Hematopoietic multipotent progenitor cell (in vitro differentiated cells): ENCODE data around the gene FRMPD2. TPM values are rescaled to one million over a fixed set of nuclear protein-coding genes. Genes with fewer than 3 reads are reported as not detected.
A peak's percentile ranks its signal among the peaks of the same experiment; 100 is the strongest.
"Not testable (repeated sequence)": the region's sequence is repeated elsewhere in the genome, so short reads cannot be mapped to it uniquely, and the experiment has no call there.

Experiments used
- DNase-seq, 3 donors: peaks; one replicate each; pipeline ENCODE4 v3.0.0-alpha.2; 2011 to 2015; ENCODE audit warnings: low read depth in 2 of 3, low spot score in 2 of 3
- total RNA-seq: library from RNA; depleted of rRNA; stranded (reverse); fragments of >200 nt; gene quantifications from one replicate; pipeline ENCODE4 v1.2.3, GENCODE V29; 2012

The FRMPD2 gene
- total RNA-seq, 1 donor, result not detected

DNA sequence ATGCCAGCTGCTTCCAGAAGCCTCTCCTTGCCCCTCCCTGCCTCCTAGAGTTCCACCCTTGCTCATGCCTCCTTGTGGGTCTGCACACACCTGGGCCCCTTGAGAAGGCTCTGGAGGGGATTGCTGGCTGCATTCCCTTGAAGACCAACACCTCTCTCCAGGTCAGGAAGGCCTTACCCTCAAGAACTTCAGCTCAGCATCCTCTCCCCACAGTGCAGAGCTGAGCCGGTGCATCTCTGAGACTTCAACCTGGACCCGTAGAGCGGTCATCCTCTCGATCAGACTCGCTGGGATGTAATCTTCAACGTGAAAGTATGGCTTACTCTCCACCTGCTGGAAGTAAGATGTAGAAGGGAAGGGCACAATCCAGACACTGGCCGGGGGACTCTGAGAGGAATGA, 62.7 kb downstream of the FRMPD2 start:
- no peak for DNase-seq

DNA sequence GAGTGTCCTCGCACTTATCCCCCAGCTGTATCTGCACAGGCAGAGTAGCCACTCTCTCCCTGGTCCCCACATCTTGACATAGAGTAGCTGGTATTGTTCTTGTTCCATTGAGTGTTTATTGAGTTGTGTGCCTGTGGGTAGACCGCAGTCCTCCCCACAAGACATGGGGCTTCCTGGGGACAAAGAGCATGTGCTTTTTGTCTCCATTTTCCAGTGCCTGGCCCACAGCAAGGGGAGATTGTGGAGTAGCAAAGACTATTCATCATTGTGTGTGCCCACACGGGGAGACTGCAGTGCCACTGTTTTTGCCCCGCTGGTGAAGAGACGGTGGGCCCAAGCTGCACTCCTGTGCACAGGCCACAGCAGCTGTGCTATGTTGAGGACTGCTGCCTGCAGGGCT, 63.5 kb downstream of the FRMPD2 start:
- DNase-seq, result no peak

DNA sequence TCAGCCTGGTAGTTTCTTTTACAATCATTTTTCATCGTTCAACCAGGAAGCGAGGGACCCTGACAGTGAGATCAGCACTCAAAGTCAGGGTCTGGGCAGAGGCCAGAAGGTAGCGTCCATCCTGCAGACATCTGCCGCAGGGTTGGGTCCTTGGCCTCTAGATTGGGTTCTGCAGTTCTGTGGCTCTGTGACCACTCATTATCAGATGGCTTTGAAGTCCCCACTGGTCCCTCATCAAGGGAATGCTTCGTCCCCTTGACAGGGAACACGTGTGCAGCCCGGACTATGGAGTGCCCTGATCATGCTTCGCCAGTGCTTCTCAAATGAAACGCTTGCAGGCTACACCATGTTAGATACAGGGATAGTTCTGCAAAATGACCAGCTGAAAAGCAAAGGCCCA, 64.1 kb downstream of the FRMPD2 start:
- no peak for DNase-seq

DNA sequence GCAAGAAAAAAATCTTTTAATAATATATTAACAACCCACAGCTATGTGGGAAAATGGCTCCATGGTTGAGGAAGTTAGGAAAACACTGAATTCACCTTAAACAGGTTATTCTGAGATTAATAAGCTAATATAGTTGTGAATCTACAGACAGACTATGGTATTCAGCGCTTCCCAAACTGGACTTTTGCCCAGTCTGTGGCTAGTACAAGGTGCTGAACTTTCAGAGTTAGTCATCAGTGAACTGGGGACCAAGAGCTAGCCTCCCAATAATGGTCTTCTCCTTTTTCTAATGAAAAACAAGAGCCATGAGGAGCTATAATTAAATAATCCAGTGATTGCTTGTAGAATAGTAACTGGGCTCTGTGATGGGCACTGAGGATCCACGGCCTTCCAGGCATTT, 65.3 kb downstream of the FRMPD2 start:
- no peak for DNase-seq

DNA sequence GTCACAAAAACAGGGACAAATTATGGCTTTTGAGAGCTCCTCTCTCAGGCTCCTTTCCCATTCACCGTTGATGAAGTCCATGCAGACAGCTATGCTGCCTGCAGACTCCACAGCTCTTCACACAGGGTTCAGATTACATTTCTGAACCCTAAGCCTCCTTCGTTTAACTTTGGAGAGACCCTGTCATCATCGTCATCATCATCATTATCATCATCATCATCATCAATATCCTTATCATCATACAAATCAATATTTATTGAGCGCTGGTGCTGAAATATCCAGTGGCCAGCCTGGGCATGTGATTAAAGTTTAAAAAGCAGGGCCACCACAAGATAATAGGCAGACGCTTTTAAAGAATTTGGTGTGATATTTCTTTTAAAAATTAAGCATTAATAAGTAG, 66.6 kb downstream of the FRMPD2 start:
- no peak for DNase-seq

DNA sequence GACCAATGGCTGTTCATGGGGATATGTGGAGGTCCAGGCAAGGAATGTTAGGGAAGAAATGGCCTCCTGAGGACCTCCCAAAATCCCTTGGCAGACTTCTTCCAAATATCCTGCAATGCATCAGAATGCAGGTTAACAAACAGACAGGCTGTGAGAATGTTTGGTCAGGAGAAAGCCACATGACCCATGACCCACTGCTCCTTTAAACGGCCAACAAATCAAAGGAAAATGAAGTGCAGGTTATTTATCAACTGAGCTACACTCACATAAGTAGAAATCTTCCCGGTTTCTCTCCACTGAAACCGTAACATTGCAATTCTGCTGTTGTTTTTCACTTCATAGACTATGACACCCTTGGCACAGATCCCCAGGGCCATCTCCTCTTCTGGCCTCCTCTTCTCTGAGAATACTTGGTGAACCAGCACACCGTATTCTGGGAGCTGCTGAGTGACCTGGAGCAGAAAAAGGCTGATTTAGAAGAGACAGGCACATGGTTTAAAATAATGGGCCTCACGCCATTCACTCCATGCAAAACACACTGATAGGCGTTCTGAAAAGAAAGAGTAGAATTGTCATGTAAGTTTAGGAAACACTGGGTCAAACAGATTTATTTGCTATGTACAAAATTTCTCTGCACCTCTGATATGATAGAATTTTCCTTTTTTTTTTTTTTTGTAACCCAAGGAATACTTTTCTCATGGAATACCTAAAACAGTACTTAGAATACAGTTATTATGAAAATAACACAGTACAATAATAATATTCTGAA, 67.8 kb downstream of the FRMPD2 start:
- no peak for DNase-seq

DNA sequence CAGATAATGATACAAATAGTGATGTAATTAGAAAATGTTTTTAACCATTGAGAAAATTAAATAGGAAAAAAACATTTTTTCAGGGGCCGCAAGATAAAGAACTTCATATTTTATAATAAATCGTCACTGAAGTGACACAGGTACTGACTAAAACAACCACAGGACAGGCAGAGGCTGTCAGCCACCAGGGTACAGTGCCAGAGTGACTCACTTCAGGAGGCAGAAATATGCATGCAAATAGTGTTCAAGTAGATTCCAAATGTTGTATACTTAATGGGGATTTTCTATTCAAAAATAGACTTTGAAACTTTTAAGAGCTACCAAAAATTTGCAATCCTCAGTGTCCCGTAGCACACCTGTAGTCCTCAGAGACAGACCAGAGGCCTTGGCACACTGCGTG, 68.6 kb downstream of the FRMPD2 start:
- DNase-seq, result no peak

DNA sequence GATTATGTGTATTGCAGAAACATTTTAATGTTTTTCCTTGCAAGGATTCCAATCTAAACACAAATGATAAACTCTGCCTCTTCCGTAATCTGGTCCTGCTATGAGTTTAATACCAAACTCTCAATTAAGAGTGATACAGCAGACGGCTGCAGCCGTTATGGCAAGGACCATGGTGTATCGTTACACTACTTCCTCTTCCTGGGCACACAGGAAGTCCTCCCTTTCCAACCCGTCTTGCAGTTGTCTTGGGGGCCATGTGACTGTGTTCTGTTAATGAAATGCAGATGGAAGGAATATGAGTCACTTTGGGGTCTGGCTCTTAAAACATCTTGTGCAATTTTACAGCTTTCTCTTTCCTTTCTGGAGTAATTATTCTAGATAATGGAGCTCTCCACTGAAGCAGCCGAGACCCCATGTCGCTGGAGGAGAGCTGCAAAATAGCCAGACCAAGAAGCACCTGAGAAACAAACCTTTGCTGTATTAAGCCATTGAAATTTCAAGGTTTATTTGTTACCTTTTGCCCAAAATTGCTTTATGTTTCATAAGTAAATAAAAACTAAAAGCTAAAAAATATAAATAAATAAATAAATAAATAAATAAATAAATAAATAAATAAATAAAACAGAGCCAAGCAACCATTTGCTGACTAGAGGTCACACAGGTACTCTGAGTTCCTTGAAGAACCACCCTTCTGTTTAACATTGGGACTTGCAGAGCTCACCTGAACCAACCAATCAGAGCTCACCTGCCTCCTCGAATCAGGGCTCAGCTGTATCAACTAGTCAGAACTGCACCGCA, 74.7 kb downstream of the FRMPD2 start:
- peak in 2 of 3 donors; percentile 1 to 41 for DNase-seq

DNA sequence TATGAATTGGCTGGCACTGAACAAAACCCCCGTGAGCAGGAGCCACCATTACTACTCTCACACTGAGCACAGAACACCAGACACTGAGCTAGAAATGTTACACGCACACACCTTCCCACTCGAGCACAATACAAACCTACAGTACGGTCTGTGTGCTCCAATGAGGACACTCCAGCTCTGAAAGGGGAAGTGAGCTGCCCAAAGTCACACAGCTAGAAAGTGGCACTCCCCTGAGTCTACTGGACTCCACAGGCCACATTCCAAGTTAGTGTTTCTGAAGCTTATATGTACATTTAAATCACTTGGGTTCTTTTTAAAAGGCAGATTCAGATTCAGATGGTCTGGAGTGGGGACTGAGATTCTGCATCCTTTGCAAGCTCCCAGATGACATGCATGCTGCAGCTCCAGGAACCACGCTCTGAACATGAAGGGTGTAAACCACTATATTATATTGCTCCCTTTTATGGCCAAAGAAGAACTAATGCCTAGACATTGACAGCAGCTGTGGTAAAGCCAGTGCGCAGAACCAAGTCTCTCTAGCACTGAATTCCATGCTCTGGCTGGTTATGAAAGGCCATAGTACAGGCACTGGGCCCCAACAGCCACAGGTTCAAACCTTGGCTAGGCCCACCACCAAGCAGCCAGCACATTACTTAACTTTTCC, 77.1 kb downstream of the FRMPD2 start:
- DNase-seq, result no peak

DNA sequence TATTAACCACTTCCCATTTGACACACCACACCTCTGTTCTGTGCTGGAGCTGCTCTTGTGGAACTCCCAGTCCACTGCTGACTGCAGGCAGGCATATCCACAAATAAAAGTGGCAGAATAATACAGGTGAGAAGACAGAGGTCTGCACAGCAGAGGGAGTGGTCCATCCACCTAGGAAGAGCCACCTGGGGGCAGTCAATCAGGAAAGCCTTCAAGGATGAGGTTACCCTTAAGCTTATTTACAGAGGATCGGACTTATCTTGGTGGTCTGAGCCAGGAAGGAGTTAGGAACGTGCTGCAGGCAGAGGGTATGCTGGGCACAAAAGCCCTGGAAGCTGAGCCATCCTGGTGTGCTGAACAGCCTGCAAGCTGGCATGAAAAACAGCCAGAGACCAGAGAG, 78.7 kb downstream of the FRMPD2 start:
- no peak for DNase-seq

DNA sequence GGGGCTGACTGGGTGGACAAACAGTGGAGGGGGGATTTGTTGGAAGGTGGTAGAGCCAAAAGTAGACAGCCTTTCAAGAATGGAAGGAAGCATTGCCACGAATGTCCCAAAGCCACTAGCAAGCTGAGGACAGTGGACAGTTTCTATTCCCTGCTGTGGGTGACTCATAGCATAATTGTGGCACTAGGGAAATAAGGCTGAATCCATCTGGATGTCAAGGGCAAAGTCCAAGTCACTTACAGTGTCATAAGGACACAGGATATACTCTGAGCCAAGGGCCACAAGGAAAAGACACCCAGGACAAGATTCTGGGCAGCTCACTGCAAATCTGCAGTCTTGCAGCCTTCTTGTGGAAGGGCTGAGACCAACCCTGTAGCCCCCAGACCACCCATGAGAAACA, 79.7 kb downstream of the FRMPD2 start:
- DNase-seq, result no peak

DNA sequence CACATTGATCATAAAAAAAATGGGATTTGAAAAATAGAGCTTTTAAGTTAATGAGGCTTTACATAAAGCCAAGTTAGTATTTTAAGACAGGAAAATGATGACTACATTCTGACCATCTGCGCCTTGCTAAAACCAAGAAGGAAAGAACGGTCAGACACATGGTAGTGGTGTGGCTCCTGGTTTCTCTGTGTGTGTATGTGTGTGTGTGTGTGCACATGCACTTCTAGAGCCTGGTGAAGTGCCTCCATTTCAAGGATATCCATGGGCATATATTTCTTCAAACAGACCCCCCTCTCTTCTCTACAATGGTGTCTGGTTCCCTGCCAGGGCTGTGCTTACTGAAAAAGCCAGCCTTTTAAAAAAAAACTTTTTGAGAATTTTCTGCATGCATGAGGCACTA, 80.9 kb downstream of the FRMPD2 start:
- DNase-seq, result no peak

DNA sequence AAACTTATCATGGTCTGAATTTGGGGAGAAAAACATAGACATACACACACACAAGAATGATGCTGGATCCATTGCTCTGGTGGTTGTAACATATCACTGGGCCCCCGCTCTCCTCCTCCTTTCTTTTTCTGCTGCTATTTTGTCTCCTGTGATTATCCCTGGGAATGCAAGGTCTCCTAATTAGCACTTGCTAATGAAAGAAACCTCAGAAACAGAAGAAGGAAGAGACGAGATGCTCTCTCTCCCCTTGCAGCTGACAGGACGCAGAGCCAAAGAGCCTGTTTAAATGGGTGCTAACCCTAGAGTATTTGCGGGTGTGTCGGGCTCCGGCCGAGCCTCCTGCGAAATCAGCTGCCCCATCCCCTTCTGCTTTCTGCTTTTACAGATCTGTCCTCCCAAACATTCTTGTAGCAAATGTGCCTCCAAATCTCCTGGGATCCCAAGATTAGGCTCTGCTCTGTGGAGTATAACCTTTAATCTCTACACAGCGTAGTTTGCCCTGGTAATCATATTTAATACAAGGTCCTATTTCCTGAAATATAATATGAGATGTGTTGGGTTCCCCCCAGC, 81.5 kb downstream of the FRMPD2 start:
- no peak for DNase-seq

DNA sequence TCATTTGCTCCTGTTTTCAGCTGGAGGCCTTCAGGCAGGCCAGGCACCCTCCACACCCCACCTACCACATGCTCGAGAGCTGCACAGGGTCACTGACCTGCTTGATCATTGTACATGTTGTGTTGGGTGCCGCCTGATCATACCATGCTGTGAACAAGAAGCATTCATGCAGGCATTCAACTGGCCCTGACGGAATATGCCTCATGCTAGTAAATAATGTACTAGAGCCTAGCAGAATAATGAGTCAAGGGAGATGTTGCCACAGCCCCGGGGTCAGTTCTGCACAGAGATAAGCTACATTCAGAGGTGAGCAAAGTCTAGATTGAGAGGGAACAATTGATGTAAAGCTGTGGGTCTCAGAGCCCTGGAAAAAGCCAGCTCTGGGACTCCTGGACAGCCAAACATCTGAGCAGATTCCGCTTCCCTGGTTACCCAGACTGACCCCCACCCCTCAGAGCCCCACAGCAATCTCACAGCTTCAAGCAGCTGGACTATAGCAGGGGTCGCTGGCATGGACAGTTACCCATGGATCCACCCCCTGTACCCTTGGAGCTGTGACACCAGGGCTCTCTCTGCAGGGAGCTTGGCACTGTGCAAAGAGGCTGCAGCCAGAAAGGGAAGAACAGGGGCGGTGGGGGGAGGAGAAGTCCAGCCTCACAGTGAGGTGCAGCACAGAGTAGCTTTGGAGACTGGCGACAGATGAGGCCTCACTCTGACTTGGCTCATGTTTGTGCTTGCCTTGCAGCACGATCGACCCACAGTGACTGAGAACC, 86.6 kb downstream of the FRMPD2 start:
- DNase-seq, result no peak

DNA sequence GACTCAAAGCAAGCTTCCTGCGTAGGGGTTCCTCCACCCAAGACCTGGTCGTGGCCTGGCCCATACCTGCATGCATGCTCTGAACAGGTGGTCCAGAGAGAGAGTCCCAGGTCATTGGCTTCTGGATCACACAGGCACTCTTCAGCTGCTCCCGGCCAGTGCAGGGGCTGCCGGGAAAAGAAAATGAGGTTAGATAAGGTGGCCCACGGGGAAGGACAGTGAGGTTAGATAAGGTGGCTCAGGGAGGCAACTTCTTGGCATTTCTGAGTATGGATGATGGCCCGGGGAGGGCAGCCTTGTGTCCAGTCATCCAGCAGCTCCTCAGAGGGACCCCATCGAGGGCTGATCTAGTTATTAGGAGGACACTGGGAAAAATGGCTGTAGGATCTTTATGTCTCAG, 87.4 kb downstream of the FRMPD2 start:
- DNase-seq, result no peak

DNA sequence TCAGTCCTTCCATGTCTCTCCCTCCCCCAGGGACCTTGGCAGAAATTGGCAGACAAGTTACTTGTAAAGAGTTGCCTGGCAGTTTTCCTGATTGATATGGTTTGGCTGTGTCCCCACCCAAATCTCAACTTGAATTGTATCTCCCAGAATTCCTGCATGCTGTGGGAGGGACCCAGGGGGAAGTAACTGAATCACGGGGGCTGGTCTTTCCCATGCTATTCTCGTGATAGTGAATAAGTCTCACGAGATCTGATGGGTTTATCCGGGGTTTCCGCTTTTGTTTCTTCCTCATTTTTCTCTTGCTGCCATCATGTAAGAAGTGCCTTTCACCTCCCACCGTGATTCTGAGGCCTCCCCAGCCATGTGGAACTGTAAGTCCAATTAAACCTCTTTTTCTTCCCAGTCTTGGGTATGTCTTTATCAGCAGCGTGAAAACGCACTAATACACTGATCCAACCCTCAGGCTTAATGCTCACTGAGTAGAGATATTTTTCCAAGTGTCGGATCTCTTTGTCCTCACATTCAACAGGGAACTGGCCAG, 88.2 kb downstream of the FRMPD2 start:
- not testable (repeated sequence) for DNase-seq

DNA sequence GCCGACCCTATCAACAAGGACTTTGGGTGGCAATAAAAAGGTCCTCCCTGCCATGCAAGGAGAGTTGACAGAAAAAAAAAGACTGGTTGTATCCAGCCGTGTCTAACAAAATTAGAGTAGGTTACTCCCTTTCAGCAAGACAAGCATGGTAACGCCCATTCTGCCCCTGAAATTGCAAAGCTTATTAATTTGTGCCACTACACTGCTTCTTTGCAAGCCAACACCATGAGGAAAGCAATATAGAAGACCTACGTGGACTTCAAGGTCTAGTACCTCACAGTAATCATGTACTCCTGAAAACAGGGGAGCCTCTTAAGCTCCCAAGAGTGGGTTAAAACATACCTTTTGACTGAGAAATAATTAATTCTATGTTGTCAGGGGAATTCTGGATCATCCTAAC, 90.3 kb downstream of the FRMPD2 start:
- no peak for DNase-seq

DNA sequence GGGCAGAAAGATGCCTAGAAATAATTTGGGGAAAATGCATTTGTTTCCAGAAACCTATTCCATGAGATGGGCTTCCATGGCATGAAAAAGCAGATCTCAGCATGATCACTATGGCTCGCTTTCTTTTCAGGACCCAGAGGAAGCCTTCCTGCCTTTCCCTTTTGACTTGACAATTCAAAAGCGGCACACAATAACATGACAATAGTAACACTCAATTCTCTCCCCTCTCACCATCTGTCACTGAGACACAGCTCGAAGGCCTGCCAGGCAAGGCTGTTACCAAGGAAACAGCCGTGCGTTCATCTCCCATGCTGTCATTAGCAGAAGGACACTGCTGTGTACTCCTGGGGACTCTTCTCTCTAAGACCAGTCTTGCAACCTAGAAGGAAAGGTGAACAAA, 101.8 kb downstream of the FRMPD2 start:
- DNase-seq, result not testable (repeated sequence)

DNA sequence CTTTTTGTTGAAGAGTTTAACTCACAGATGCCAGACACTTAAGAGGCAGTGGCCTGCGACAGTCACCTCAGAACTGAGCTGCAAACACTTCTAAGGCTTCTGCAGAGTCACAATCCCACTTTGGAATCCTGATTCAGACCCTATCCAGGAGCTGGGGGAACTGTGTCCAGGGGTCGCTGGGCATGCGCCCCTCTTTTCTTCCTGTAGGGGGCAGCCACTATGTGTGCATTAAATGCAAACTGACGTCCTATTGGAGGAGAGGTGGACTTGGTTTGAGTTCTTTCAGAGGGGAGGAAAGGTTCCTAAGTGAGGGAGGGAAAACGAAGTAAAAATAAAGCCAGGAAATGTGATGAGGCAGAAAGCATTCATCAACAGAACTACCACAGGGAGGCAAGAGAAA, 113.8 kb downstream of the FRMPD2 start:
- DNase-seq, result not testable (repeated sequence)

DNA sequence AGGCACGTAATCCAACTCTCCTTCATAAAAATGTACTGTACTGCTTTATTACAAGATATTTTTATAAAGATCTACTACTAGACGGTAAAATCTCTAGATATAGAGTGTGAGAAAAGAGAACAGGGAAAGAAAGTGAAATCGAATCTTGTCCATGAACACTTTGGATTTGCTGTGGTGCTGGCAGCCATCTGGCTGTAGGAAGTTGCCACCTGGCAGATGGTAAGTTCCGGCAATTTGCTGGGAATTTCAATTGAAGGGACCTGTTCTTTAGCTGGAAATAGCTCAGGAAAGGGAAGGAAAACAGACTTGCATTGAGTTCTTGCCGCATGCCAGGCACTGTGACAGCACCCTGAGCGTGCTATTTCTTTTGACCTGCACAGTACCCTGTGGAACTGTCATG, 114.3 kb downstream of the FRMPD2 start:
- not testable (repeated sequence) for DNase-seq
